GM13977 (cell line): ENCODE results near the gene CREBBP.

ENCODE experiments used
- DNase-seq: peaks from one replicate; pipeline ENCODE4 v3.0.0; 2012; ENCODE audit warnings: low spot score
- in situ Hi-C: fragments of 300-500 bp; cut with MboI; formaldehyde crosslinking; loops from one replicate; pipeline ENCODE4 v1.12.0; 2022; ENCODE audit warnings: low sequenced_read_pairs, low pct_unique_long_range_greater_than_20kb, mixed read lengths, inconsistent platforms; ENCODE audit not compliant: unreplicated experiment
- TF ChIP-seq, protein P1 (sequence below): IDR thresholded peaks from 2 replicates; pipeline ENCODE4 v1.5.1; 2012; ENCODE audit warnings: mild to moderate bottlenecking, control low read depth; ENCODE audit not compliant: insufficient read depth; ENCODE audit errors: extremely low read depth, missing control alignments

Gene CREBBP

DNA sequence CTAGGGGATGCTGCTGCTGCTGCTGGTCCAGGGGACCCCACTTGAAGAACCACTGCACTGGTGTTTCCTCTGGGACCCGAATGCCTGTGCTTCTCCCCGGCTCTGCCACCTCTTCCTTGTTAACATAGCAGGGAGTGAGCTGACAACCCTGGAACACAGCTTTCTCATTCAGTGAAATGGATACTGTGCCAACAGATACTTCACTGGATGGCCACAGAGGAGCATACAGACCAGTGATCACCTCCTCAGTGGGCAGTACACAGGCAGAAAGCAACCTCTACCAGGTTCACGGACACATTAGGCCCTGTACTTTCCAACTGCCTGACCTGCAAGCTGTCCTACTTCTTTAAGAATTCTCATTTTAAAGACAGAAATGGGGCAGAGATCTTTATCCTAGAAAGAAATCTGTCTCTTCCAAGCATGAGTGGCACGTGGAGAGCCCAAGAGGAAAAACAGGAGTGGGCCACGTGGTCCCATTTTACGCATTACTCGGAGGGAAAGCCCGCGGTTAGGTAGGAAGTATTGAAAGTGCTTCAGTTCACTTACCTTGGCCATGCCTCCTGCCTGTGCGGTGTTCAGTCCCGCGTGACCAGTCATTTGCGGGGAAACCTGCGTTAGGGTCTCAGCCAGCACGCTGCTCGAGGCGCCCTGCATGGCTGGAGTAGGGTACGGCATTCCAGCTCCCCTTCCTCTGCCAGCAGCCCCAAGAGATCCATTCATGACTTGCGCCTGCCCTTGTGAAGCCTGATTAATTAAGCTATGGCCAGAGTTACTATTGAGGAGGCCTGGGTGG is 30.6 kb downstream of the CREBBP start:
- TF ChIP-seq, protein P1, sequence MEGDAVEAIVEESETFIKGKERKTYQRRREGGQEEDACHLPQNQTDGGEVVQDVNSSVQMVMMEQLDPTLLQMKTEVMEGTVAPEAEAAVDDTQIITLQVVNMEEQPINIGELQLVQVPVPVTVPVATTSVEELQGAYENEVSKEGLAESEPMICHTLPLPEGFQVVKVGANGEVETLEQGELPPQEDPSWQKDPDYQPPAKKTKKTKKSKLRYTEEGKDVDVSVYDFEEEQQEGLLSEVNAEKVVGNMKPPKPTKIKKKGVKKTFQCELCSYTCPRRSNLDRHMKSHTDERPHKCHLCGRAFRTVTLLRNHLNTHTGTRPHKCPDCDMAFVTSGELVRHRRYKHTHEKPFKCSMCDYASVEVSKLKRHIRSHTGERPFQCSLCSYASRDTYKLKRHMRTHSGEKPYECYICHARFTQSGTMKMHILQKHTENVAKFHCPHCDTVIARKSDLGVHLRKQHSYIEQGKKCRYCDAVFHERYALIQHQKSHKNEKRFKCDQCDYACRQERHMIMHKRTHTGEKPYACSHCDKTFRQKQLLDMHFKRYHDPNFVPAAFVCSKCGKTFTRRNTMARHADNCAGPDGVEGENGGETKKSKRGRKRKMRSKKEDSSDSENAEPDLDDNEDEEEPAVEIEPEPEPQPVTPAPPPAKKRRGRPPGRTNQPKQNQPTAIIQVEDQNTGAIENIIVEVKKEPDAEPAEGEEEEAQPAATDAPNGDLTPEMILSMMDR = no peak
- no peak for DNase-seq
- in situ Hi-C loops = no loop called here

GRCh38 chr16:3846595-3847091 is 33.9 kb downstream of the CREBBP start:
- no peak for DNase-seq
- in situ Hi-C loops = no loop called here

GRCh38 chr16:3846087-3846486 is 34.4 kb downstream of the CREBBP start:
- in situ Hi-C loops = no loop called here
- TF ChIP-seq, protein P1 = no peak
- DNase-seq = no peak

More at GRCh38 chr16:3846595-3847091, 33.9 kb downstream of the CREBBP start:
- TF ChIP-seq, protein P1 = no peak

DNA sequence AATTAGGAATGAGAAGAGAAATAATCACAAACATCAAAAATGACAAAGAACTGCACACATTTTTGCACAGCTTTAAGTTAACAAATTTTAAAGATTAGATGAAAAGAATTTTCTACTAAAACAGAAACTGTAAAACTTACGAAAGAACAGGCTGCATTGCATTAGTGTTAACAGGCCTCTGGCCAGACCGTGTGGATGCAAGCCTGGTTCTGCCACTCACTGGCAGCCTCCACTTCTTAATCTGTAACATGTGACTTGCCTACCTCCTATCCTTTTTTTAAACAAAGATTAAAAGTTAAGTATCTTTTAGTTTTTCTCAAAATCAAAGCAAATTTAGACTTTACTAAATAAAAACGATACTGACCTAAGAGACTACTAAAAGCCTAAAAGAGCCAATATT is 37.5 kb downstream of the CREBBP start:
- in situ Hi-C loops = no loop called here
- DNase-seq = no peak
- TF ChIP-seq, protein P1 = no peak

GRCh38 chr16:3841729-3842508 is 38.6 kb downstream of the CREBBP start:
- TF ChIP-seq, protein P1 = no peak

GRCh38 chr16:3839402-3840184 is 40.9 kb downstream of the CREBBP start:
- in situ Hi-C loops = no loop called here
- DNase-seq = no peak
- TF ChIP-seq, protein P1 = no peak

More at GRCh38 chr16:3841729-3842508, 38.6 kb downstream of the CREBBP start:
- in situ Hi-C loops = no loop called here
- no peak for DNase-seq
